ENCODE measurements around the gene TMEM186. TPM values are rescaled to one million over a fixed set of nuclear protein-coding genes. Genes with fewer than 3 reads are reported as not detected.

Gene TMEM186
- total and polyA plus RNA-seq, 2 of the 8 experiments (the other 6 are each of a cell fraction or from before 2014, with no cell fraction given) = 13.1 TPM

- Histone ChIP-seq H2BK5ac (ENCODE audit: low read depth, low read length) (no peak overlapping the region), H3K9ac (replicated peaks in 1 of 4; ENCODE audit: extremely low read depth in 1 of 4, low read depth in 3 of 4, low read length in 3 of 4) (no peak overlapping the region), H4K8ac (ENCODE audit: extremely low read depth, insufficient read depth, low read length) (no peak overlapping the region), H3K18ac (ENCODE audit: extremely low read depth, low read length) (no peak overlapping the region), H4K5ac (ENCODE audit: insufficient read length, low read depth, low read length) (no peak overlapping the region), H3K4me2 (ENCODE audit: insufficient read depth in 1 of 2, low read depth in 2 of 2, low read length in 2 of 2) (no peak overlapping the region), H4K91ac (replicated peaks; ENCODE audit: insufficient read length, low read length) (no peak overlapping the region), H2BK20ac (ENCODE audit: low read length) (no peak overlapping the region), H2BK12ac (ENCODE audit: low read depth, low read length) (no peak overlapping the region), H3K79me2 (ENCODE audit: control insufficient read depth in 1 of 2, insufficient read depth in 2 of 2, low read length in 2 of 2) (no peaks in the 10 kb centered on the region), H3K27me3 (replicated peaks in 1 of 4; ENCODE audit: control insufficient read depth in 3 of 4, extremely low read depth in 1 of 4, insufficient read depth in 3 of 4, low read length in 3 of 4) (no peaks in the 10 kb centered on the region), H3K4me3 (ENCODE audit: extremely low read depth in 1 of 4, insufficient read depth in 2 of 4, low read depth in 3 of 4, low read length in 4 of 4) (no peak overlapping the region), H3K56ac (replicated peaks; ENCODE audit: insufficient read length, low read depth, low read length) (no peak overlapping the region), H2AK5ac (ENCODE audit: low read depth, low read length) (no peak overlapping the region), H4K20me1 (replicated peaks in 1 of 2; ENCODE audit: control insufficient read depth in 1 of 2, insufficient read depth in 2 of 2, low read length in 2 of 2) (no peaks in the 10 kb centered on the region), H3K79me1 (ENCODE audit: low read depth, low read length) (no peaks in the 10 kb centered on the region; the same call in none of the 2 replicates), H3K9me3 (ENCODE audit: insufficient read depth in 2 of 2, low read depth in 1 of 2, low read length in 1 of 2) (no peaks in the 10 kb centered on the region), H2BK120ac (replicated peaks; ENCODE audit: low read depth, low read length) (no peak overlapping the region), H3K14ac (ENCODE audit: insufficient read length) (no peak overlapping the region), H2AFZ (ENCODE audit: low read length) (no peak overlapping the region), H3K23ac (ENCODE audit: insufficient read length) (no peak overlapping the region), H3K27ac (ENCODE audit: low read depth, low read length) (no peak overlapping the region), H3K23me2 (ENCODE audit: low read depth, low read length) (no peaks in the 10 kb centered on the region), H3K36me3 (ENCODE audit: control insufficient read depth in 2 of 4, insufficient read depth in 4 of 4, low read length in 3 of 4) (peaks cover 0 to 39% (median 14%) of the 10 kb centered on the region in 4 experiments; a peak in 7 of 8 replicates), H3K4me1 (replicated peaks in 1 of 4; ENCODE audit: control insufficient read depth in 3 of 4, insufficient read depth in 4 of 4, low read length in 3 of 4) (peaks cover 1 to 10% (median 6%) of the 10 kb centered on the region in 4 experiments), H2BK15ac (ENCODE audit: low read length) (no peak overlapping the region), H3K4ac (replicated peaks; ENCODE audit: insufficient read length, low read depth, low read length) (no peak overlapping the region)
- ChIA-PET CTCF (ENCODE audit: partially characterized antibody) (no interaction called here), POLR2A (ENCODE audit: partially characterized antibody) (interaction anchor here (1.0 kb wide), 1 partner anchor 26 kb away, joined by 4 read pairs; no protein-coding TSS in a partner anchor)
- no peak for DNase-seq (ENCODE audit: low read depth in 1 of 2, low spot score in 2 of 2)
- no peak for FAIRE-seq
- WGBS, 2 experiments (ENCODE audit: extremely low coverage in 1 of 2, insufficient coverage in 1 of 2, insufficient read length in 1 of 2, insufficient replicate concordance in 2 of 2, low coverage in 1 of 2, low lambda C conversion rate in 2 of 2, missing lambda C conversion rate in 1 of 2) = 92% methylated on average over 3 of the region's 3 CpGs; no CpG with 5 or more reads in 1 of the 2 experiments
- TF ChIP-seq BCL11A (IDR thresholded peaks at IDR 0.05; ENCODE audit: low read depth in 2 of 2, low read length in 2 of 2) (no peak), GTF2F1 (IDR thresholded peaks at IDR 0.05; ENCODE audit: borderline replicate concordance, low read depth, low read length) (no peak), CTBP2 (IDR thresholded peaks at IDR 0.05; ENCODE audit: borderline replicate concordance, insufficient read depth, insufficient read length, low read length) (no peak), KDM1A (IDR thresholded peaks at IDR 0.05; ENCODE audit: borderline replicate concordance, low read length) (no peak), BACH1 (IDR thresholded peaks at IDR 0.05; ENCODE audit: low read length) (no peak), NRF1 (IDR thresholded peaks at IDR 0.05; ENCODE audit: low read depth, low read length) (no peak)
Measured at GRCh38 chr16:8826278-8826879, 28.9 kb upstream of the TMEM186 start.

Data from H1 (cell line).